H4 (cell line): ENCODE data around the gene FAM53B. TPM values are rescaled to one million over a fixed set of nuclear protein-coding genes. Genes with fewer than 3 reads are reported as not detected.

Experiments used
- DNase-seq: peaks from one replicate; pipeline ENCODE4 v3.0.0-alpha.2; 2015; ENCODE audit warnings: low spot score
- total RNA-seq: library from RNA; depleted of rRNA; stranded (reverse); fragments of >200 nt; shearing (Covaris generic); gene quantifications from 2 replicates; pipeline ENCODE4 v1.2.3, GENCODE V29; 2014

FAM53B gene
- total RNA-seq, 1 experiment from 2014 or later: 7.4 TPM

DNA sequence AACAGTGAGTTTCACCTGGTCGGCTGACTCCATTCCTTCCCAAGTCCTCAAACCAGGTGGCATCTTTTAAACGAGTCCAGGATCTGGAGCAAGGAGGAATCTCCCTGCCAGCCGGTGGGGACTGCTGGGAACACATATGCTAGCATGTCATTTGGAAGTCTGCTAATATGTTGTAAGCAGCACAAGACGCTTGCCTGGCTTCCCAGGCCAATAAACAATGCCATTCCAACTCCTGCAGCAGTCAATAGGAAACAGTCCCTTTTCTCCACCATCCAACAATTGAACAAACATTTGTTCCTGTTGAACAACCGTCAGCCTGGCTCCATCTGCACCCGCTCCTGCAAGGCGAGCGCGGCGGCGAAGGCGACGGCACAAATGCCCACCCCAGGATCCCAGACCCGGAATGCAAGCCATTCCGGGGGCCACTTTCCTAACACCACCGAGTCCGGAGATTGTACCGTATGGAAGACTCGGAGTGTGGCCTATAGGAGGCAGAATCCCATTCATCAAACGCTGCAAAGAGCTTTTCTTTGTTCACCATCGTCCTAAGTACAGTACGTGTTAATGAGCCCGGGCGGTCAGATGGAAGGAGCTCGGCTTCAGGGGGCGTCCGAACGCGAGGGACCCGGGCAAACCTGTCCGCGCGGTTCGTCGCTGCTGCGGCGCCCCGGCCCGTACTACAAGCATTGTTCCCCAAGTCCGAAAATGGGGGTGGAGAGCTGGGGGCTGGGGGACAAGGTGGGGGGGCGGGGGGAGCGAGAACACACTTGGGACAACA, 1.6 kb downstream of the FAM53B start:
- no peak for DNase-seq

DNA sequence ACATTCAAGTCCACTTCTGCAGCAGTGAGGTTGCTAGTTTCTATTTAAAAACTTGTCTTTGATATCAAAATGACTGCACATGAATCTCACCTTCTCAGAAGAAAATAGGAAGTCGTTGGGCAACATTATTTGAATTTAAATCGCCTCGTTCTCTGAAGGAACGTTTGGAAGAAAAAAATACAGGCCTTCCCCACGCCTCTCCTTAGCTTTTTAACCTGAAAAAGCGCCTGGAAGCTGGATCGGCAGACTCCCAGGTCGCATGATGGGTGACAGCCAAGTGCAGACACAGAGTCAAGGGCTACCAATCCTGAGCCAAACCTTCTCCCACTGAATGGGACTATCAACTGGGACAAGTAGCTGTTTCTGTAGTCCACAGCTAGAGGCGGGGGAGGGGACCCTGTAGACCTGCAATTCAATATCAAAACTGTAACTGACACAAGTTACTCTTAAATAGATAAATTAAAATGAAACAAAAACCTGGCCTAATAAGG, 2.2 kb downstream of the FAM53B start:
- DNase-seq: no peak

DNA sequence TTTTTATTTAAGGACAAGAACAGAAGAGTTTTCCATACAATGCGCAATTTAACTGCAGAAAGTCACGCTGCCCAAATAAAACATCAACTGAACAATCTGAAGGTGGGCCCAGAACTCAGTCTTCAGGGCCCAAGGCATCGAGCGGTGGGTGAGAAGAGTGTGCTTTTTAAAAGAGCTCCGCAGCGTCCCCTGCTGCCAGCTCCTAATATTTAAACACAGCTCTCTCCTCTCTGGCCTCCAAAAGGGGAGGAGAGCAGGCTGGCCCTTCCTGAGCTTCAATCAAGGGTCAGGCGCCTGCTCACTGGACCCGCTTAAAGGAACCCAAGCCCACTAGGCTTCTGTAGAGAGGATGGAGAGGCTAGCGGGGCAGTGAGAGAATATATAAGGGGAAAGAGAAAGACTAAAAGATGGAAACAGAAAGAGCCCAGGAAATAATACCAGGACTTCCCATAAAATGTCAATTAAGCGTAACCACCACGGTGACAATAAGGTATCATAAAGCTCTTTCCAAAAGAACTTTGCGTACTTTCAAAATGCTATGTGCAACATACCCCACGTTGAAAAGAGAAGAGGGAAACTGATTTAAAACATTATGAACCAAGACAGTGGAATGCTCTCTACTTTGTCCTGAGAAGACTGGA, 2.8 kb downstream of the FAM53B start:
- peak; percentile 38 for DNase-seq

DNA sequence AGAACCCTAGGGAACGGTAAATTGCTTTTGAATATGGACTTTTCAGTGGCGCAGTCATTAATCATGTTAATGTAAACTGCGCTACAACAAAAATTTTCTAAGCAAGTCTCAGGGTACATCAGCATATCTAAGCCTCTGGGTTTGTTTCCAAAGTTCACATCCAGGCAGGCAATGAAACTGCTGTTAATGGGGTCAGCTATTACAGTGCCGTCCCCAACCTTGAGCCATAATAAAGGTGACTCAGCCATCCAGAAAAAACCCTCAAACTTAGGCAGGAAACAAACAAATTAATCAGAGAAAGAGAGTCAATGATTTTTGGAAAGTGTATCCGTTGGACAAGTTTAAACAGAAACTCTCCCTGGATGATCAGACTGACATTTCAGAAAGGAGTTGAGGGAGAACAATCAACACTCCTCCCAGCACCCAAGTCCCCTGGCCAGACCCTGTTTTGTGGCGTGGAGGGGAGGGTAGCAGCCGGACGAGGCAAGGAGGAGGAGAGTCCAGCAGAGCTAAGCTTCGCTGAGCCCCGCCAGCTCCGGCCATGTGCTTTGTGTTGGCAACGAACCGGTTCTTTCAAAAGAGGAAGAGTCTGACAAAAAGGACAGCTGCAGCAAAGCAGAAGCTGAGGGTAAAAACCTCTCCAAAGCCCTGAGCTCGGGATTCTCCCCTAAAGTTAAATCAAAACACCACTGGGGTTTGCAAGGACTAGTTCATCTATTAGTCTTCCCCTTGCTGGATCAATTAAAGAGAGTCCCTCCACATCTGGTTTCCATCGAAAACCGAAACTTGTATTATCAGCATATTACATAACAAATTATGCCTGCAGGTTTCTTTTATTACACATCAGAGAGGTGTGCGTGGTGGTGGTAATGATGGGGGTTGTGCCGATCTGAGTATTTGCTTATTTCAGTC, 3.6 kb downstream of the FAM53B start:
- DNase-seq: no peak

DNA sequence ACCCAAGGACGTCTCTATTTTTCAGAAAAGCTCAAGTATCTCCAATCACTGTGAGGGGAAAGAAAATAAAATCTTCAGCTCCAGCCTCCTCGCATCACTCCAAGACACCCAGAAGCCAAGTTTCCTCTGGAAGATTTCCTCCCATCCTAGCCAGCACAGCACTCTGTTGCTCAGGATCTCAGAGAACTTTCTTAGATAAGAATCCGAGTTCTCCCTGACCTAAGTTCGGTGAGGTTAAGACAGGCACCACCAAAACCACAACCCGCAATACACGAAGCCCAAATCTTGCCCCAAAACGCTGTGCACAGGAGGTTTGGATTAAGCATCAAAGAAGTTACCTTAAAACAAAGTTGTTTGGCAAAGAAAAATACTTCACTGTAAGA, 4.2 kb downstream of the FAM53B start:
- no peak for DNase-seq

DNA sequence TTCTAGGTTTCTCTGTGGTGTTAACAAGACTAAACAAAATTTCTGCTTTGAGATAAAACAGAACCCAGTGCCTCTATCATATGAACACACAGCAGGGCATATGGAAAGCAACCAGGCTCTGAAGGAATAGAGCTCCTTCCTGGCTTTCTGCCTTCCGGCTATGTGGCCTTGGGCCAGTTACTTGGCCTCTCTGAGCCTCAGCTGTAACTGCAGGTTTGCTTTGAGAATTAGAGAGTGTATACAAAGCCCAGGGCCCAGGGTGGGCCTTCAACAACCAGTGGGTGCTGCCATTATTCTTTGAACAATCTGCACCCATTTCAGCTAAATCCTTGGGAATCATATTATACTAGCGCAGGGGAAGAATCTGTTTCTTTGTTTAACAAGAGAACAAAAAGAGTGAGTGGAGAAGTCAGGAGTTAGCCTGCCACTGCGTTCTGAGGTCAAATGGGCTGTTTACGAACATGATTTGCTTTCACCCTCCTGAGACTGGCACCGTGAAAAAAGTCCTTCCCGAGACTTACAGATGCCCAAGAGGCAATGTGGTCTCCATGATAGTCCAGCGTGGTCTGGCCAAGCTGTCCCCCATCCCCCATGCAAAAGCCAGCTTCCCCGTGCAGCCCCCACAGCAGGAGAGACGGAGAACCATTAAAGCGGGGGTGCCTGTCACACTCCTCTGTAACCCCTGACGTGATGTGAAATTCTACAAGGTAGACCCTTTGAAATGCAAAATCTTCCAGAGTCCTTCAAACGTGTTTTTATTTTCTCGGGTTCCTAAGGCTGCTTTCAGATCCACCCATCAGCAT, 4.9 kb downstream of the FAM53B start:
- DNase-seq: no peak

DNA sequence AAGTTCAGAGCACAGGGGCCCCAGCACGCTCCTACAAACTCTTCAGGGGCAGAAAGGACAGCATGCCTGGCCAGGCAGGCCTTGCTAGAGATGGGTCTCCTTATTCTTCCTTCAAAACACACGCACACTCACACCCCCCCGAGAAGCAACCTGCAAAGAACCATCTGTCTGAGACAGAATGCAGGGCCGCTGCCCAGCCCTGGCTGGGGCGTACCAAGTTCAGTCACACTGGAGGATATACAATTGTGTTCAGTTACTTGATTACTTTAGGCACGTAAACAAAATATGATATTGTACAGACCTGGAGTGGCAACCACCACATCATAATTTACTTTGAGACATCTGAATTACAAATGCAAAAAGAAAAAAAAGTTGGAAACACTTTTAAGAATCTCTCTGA, 5.7 kb downstream of the FAM53B start:
- no peak for DNase-seq

DNA sequence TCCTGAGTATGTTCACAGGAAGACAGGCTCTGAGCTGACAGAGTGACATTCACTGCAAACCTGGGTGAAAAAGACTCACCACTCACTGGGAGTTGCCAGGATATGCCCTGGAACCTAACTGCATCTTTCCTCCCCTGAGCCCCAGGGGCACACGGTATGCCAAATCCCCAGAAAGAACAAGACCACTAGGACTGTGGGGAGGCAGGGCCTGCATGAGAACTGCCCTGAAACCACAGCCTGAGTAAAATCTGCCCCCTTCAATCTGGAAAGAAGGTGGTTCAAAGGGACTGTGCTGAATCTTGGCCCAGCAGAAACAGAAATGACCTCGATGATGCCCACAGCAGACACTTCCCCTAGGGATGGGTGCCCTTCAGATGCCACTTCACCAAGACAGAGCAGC, 6.5 kb downstream of the FAM53B start:
- no peak for DNase-seq

DNA sequence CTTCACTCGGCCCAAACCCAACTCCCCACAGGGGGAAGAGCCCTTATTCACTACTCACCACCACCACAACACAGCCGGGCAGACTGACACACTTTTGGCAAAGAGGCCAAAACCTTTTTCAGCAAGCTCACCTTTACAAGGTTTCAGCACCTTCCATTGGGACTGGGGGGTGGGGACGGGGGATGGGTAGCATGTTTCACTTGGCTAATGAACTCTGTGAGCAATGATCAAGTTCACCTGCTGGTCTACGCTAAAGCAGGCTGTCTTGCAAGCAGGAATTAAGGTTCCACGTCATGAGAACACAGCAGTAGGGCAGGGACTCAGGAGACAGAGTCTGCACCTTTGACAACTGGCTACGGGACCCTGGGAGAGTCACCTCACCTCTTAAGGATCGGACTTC, 7.0 kb downstream of the FAM53B start:
- no peak for DNase-seq

DNA sequence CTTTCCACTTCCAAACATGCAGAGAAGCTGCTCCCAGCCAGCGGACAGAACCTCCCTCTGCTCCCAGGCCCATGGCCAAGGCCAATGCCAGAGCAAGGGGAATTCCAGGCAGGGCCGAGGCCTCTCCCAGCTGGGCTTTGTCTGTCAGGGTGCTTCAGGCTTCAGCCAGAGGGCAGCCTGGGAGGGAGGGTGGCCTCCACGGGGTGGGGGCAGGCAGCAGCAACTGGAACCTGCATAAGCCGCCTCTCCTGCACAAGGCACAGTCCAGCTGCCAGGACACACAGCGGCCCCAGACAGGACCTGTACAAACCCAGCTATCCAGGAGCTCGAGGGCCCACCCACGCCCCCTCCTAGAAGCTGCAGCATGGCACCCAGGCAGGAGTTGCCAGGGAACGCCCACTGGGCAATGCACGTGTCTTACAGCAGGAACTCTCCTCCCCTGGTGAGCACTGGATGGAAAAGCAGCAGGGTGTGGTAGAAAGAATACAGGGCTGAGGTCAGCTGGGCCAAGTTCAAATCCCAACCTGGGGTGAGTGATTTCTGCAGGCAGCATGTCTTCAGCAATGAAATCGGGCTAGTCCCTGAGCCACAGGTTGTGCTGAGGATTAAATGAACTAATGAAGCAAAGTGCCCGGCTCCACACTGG, 7.6 kb downstream of the FAM53B start:
- DNase-seq: no peak

DNA sequence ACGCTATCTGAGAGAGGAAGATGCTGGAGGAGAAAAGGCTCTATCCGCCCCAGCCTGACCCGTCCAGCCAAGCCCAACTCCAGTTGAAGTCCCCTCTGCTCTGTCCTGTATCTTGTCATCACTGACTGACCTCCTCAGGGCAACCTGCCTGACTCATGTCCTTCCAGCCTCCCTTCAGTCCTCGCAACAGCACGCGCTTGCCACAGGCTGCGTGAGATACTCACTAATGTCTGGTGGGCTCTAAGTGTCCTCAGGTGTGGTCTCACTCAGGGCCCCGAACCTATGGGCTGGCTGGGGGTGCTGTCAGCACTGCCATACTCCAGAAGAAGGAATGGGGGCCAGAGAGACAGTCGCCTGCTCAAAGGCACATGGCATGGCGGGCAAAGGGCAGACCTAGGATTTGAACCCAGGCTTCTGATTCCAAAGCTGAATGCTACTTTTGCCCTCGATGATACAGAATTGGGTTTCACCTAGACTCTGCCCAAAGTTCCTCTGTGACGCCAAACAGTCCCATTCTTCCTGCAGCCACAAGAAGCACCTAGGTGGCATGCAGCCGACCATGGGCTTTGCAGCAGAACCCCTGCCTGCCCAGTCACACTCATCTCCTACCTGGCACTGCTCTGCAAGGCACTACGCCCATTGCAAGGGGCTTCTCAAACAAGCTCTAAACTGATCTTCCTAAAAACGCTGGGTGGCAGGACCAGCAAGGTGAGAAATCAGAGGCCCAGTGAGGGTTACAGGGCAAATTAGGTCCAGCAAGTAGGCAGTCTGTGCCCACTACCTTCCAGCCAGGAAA, 8.5 kb downstream of the FAM53B start:
- no peak for DNase-seq

DNA sequence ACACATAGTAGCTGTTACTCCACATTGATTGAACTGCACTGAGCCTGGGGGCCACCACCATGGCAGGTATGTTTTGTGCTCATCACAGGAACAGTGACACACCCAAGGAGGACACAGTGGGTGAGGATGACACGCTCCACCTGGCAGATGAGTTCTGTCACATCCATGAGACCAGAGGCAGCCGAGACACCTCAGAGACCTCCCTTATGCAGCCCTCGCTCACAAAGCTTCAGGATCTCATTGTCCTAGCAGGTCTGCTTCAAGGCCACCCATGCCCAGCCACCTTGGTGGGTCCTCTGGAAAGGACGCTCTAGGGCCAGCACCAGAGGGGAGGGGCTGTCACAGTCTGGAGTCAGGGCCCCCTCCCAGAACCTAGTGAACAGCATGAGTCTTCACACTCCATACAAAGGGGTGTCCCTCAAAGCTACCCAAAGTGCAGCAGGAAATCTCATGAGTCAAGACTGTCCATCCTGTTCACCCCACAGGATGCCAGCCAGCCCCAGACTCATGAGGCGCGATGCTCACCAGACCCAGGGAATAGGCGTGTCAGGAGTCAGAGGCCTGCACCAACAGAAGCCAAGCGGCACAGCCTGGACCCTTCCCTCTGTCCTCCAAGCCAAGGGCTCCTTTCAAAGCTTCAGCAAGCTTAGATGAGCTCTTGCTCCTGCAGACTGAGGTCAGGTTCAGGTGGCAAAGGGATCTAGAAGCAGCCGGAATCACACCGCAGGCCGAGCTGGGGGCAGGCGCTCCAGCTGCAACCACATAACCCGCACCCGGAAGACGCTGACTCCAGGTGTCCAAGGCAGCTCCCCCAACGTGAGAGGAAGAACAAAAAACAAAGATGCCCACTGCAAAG, 9.6 kb downstream of the FAM53B start:
- DNase-seq: no peak

DNA sequence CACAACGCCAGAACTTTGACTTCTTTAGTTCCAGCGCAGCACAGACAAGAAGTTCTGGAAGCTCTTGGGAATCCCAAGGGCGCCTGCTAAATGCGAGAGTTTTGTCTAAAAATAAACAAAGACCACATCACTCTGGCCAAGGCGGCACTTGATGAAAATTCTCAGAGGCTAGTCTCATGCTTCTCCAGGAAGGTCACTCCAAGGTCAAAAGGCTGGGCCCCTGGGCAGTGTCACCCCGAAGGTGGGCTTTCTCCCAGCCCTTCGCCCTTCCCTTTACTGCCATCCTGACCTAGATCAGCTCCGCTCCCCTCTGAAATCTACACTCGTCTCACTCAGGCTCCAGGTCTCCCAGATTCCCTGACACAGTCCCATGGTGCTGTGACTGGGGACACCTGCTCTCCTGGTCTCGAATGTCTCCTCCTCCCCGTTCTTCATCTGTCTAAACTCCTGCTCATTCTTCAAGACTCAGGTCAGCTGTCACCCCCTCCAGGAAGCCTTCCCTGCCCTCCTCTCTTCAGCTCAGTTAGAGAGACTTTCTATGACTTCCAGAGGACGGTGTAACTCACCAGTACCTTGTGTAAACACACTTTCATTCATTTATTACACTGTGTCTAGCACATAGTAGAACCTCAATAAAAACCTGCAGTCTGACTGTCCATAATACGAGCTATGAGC, 10.5 kb downstream of the FAM53B start:
- DNase-seq: no peak

DNA sequence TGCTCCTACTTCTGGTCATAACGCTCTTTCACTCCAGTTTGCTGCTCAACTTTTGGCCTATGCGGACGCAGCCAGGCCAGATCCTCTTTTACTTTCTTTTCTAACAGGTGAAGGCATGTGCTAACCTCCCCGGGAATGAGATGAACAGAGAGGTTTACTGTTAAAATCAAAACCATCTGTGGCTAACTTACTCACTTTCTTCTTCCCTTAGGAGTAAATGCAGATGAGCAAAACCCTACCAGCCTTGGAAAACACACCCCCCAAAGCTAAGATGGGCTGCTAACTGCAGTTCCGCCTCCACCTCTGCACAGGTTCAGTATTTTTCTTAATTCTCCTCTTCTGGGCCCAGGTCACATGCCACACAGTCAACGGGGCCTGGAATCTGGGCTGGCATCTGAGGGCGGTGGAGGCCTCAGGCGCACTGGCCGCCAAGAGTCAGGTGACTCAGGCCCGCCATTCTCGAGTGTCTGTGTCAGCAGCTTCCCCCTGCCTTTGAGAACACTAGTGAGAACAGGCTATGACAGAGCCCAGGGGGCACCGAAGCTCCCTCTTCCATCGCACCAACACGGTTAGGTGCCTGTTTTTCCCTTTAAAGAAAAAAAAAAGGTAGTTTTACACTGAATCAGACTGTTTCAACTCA, 11.1 kb downstream of the FAM53B start:
- no peak for DNase-seq

DNA sequence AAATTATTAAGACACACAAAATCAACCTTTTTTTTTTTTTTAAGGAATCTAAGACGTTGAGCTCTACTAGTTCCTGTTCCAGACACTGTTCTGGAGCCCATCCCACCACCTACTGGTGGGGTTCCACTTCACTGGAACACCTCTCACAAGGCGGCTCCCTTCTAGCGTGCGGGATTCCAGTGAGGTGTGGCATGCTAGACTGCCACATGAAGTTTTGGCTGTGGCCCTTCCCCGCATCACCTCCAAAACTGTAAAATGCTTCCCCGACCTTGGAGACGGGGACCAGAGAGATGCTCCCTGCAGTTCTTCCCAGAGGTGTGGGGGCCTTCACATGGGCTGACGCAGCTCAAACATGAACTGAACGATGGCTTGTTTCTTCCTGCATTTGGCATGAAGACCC, 12.6 kb downstream of the FAM53B start:
- DNase-seq: no peak

DNA sequence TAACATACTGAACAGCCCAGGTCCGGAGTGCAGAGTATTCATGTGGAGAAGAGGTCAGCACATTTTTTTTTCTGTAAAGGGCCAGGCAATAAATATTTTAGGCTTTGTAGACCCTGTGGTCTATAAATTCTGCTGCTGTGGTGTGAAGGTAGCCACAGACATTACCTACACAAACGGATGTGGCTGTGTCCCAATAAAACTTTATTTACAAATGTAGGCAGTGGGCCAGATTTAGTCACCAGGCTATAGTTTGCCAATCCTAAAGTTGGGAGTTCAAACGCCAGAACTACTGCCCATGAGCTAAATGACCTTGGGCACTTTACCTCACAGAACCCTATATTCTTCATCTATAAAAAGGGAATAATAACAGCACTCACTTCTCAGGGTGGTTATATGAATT, 13.4 kb downstream of the FAM53B start:
- no peak for DNase-seq

DNA sequence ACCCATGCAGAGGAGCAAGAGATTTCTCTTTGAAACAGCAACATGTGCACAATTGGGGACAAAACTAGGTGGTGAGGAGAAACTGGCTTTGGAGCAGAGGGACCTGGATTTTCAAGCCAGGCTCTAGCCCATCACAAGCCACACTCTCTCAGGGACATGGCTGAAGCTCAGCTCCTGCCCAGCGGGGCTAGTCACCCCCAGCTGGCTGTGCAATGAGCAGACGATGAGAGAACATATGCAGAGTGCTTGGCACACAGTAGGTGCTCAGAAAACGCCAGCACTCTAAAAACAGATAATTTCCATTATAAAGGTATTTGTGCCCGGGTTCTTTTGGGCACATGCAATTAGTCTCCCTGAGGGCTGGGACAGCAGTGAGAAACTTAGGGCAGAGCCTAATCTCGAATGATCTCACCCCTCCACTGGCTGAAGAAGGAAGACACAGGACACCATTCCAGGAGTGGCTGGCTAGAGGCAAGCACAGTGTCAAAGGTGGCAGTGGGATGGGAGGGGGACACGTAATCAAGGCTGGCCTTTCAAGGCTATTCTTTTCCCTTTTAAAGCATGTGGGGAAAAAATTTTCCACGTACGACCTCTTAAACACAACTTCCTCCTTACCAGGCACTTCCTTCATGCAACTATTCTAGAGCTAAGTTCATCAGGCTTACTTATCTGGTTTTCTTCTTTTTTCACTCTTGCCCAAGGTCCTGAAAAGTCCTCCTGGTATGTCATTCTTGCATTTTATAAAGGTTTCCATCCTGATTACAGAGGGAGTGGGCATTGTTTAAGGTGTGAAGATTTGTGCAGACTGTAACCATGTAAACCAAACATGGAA, 15.1 kb downstream of the FAM53B start:
- no peak for DNase-seq
